Measurements from ENCODE around the gene SFXN4.

Gene SFXN4

GRCh38 chr10:119165171-119166117, at the start of gene SFXN4:
Gene SFXN4, minus strand, starts transcription at chr10:119165714. Its CDS starts 67 bp downstream, at chr10:119165647.
- peak; percentile 83 for TF ChIP-seq ZFX (IDR thresholded peaks at IDR 0.05)
- no peak for TF ChIP-seq CTCF (conservative IDR thresholded peaks at IDR 0.05)
- H3K27ac ChIP-seq: peak within 1 kb of the TSS; percentile 96

GRCh38 chr10:119211625-119212441, 46.3 kb upstream of the SFXN4 start:
- no peak overlapping the region for H3K27ac ChIP-seq
- TF ChIP-seq CTCF (conservative IDR thresholded peaks at IDR 0.05): no peak

GRCh38 chr10:119211176-119211575, 45.7 kb upstream of the SFXN4 start:
- no peak overlapping the region for H3K27ac ChIP-seq
- no peak for TF ChIP-seq CTCF (conservative IDR thresholded peaks at IDR 0.05)
- no peak for TF ChIP-seq ZFX (IDR thresholded peaks at IDR 0.05)

GRCh38 chr10:119210633-119211032, 45.1 kb upstream of the SFXN4 start:
- H3K27ac ChIP-seq: no peak overlapping the region
- no peak for TF ChIP-seq ZFX (IDR thresholded peaks at IDR 0.05)
- TF ChIP-seq CTCF (conservative IDR thresholded peaks at IDR 0.05): no peak

- H3K27ac ChIP-seq: no peak overlapping the region
- peak; percentile 74 for TF ChIP-seq CTCF (conservative IDR thresholded peaks at IDR 0.05)
- TF ChIP-seq ZFX (IDR thresholded peaks at IDR 0.05): no peak
Observed at GRCh38 chr10:119209736-119210355, 44.3 kb upstream of the SFXN4 start.

- TF ChIP-seq CTCF (conservative IDR thresholded peaks at IDR 0.05): peak; percentile 90
- no peak for TF ChIP-seq ZFX (IDR thresholded peaks at IDR 0.05)
- no peak overlapping the region for H3K27ac ChIP-seq
Observed at GRCh38 chr10:119209035-119209735, 43.7 kb upstream of the SFXN4 start.

All from C4-2B (cell line).